HepG2 (cell line): ENCODE measurements around the gene RABGAP1. TPM values are rescaled to one million over a fixed set of nuclear protein-coding genes. Genes with fewer than 3 reads are reported as not detected.

Experiments
- ATF7-NPFF ChIP-seq: sonication (generic); formaldehyde crosslinking; IDR thresholded peaks from 2 replicates; pipeline ENCODE4 v1.8.1; 2023; ENCODE audit warnings: mild to moderate bottlenecking, low read depth, missing genetic modification reagents, moderate library complexity
- CBX2 ChIP-seq, 2 experiments: fragments of 200-600 bp in 1 of 2; sonication (generic); formaldehyde crosslinking in 1 of 2; IDR thresholded peaks; 2 replicates each; pipeline versions ENCODE4 v1.7.0 to v1.8.1; 2018 to 2022; ENCODE audit warnings: low read depth in 2 of 2, low read length in 1 of 2, mild to moderate bottlenecking in 1 of 2, missing genetic modification reagents in 1 of 2
- CENPBD1 ChIP-seq: sonication (generic); formaldehyde crosslinking; IDR thresholded peaks from 2 replicates; pipeline ENCODE4 v1.8.0; 2022; ENCODE audit warnings: missing genetic modification reagents, low read depth, mild to moderate bottlenecking, borderline replicate concordance
- DPF2 ChIP-seq: sonication (generic); formaldehyde crosslinking; IDR thresholded peaks from 2 replicates; pipeline ENCODE4 v1.4.0; 2020; ENCODE audit warnings: mild to moderate bottlenecking, low read depth, missing genetic modification reagents, borderline replicate concordance
- ELF4 ChIP-seq: sonication (generic); formaldehyde crosslinking; IDR thresholded peaks from 2 replicates; pipeline ENCODE4 v1.5.0; 2020; ENCODE audit warnings: missing genetic modification reagents, mild to moderate bottlenecking, moderate library complexity, borderline replicate concordance
- HOXA9 ChIP-seq: sonication (generic); formaldehyde crosslinking; IDR thresholded peaks from 2 replicates; pipeline ENCODE4 v1.8.1; 2022; ENCODE audit warnings: missing genetic modification reagents, mild to moderate bottlenecking, moderate library complexity, borderline replicate concordance
- MAFK ChIP-seq, 2 experiments: IDR thresholded peaks in 1 of 2; conservative IDR thresholded peaks in 1 of 2; 2 replicates each; pipeline ENCODE4 v1.6.1; 2011; ENCODE audit warnings: improper control_type of control experiment in 2 of 2, low read length in 2 of 2
- NCOA1 ChIP-seq: sonication (generic); formaldehyde crosslinking; IDR thresholded peaks from 2 replicates; pipeline ENCODE4 v1.9.0; 2021; ENCODE audit warnings: missing genetic modification reagents
- SSRP1 ChIP-seq: IDR thresholded peaks from 2 replicates; pipeline ENCODE4 v1.6.1; 2016; ENCODE audit warnings: control low read depth
- XBP1 ChIP-seq: sonication (generic); formaldehyde crosslinking; IDR thresholded peaks from 2 replicates; pipeline ENCODE4 v1.5.0; 2020; ENCODE audit warnings: missing genetic modification reagents
- ZNF160 ChIP-seq: sonication (generic); formaldehyde crosslinking; IDR thresholded peaks from 2 replicates; pipeline ENCODE4 v1.8.0; 2022; ENCODE audit warnings: mild to moderate bottlenecking, inconsistent platforms, missing genetic modification reagents
- ZNF382 ChIP-seq: sonication (generic); formaldehyde crosslinking; IDR thresholded peaks from 2 replicates; pipeline ENCODE4 v1.5.0; 2020; ENCODE audit warnings: missing genetic modification reagents, mild to moderate bottlenecking, borderline replicate concordance
- ZNF44 ChIP-seq: sonication (generic); formaldehyde crosslinking; IDR thresholded peaks from 2 replicates; pipeline ENCODE4 v1.5.1; 2020; ENCODE audit warnings: mild to moderate bottlenecking, missing genetic modification reagents
- ZNF720 ChIP-seq: sonication (generic); formaldehyde crosslinking; IDR thresholded peaks from 2 replicates; pipeline ENCODE4 v1.4.0; 2020; ENCODE audit warnings: missing genetic modification reagents
- polyA plus RNA-seq, 8 experiments: library from polyadenylated mRNA; depleted of rRNA in 3 of 8; stranded (reverse) in 7 of 8; unstranded in 1 of 8; fragments of >200 nt; fragmentation: Illumina TruSeq in 4 of 8; extraction: Trizol in 4 of 8; gene quantifications; 2 replicates each; pipeline versions ENCODE4 v1.2.1 to v1.2.3, GENCODE V29; 2011 to 2016; ENCODE audit warnings: low read depth in 4 of 8, missing spikeins in 1 of 8, mixed read lengths in 1 of 8; ENCODE audit not compliant: insufficient read depth in 1 of 8
- total RNA-seq, 5 experiments: library from RNA; depleted of rRNA; stranded (reverse); fragments of >200 nt; fragmentation: Illumina TruSeq; extraction: Trizol; gene quantifications; 2 replicates each; pipeline ENCODE4 v1.2.3, GENCODE V29; 2016; ENCODE audit warnings: low read depth in 1 of 5
- TF ChIP-seq, protein P1 (sequence below): sonication (generic); formaldehyde crosslinking; IDR thresholded peaks from 2 replicates; pipeline ENCODE4 v1.5.0; 2020; ENCODE audit warnings: mild to moderate bottlenecking, missing genetic modification reagents, borderline replicate concordance
- TF ChIP-seq, protein P2 (sequence below): sonication (generic); formaldehyde crosslinking; IDR thresholded peaks from 2 replicates; pipeline ENCODE4 v1.4.0; 2020; ENCODE audit warnings: missing genetic modification reagents; ENCODE audit errors: not compliant biosample characterization

RABGAP1 gene
- total and polyA plus RNA-seq, 2 of the 13 experiments (the other 11 are each of a cell fraction or from before 2014, with no cell fraction given), result 19.1 to 19.3 TPM

DNA sequence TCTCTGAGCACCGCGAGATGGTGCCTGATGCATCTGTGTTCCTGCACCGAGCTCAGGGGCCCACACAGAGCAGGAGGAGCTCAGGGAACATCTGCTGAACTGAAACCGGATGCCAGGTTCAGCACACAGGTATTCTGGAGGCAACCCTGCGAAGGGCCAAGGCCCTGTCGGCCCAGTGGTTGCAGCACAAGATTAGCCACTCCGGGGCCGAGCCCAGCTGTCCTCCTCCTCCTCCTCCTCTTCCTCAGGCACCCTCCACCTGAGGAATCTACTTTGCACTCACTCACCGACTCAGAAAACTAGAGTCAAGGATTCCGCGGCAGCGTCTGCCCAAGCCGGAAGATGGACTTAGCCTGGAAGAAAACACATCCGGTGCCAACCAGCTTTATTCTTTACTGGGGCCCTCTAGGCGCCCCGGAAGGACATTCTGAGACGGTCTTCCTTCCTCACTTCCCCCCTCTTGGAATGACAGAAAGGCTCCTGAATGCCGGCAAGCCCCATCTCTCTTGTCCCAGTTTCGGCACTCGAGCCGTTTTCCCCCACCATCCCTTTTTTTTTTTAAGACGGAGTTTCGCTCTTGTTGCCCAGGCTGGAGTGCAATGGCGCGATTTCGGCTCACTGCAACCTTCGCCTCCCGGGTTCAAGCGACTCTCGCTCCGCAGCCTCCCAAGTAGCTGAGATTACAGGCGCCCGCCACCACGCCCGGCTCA, 27.7 kb upstream of the RABGAP1 start, which contains the start of gene ZBTB6 (continued):
- TF ChIP-seq, protein P1, sequence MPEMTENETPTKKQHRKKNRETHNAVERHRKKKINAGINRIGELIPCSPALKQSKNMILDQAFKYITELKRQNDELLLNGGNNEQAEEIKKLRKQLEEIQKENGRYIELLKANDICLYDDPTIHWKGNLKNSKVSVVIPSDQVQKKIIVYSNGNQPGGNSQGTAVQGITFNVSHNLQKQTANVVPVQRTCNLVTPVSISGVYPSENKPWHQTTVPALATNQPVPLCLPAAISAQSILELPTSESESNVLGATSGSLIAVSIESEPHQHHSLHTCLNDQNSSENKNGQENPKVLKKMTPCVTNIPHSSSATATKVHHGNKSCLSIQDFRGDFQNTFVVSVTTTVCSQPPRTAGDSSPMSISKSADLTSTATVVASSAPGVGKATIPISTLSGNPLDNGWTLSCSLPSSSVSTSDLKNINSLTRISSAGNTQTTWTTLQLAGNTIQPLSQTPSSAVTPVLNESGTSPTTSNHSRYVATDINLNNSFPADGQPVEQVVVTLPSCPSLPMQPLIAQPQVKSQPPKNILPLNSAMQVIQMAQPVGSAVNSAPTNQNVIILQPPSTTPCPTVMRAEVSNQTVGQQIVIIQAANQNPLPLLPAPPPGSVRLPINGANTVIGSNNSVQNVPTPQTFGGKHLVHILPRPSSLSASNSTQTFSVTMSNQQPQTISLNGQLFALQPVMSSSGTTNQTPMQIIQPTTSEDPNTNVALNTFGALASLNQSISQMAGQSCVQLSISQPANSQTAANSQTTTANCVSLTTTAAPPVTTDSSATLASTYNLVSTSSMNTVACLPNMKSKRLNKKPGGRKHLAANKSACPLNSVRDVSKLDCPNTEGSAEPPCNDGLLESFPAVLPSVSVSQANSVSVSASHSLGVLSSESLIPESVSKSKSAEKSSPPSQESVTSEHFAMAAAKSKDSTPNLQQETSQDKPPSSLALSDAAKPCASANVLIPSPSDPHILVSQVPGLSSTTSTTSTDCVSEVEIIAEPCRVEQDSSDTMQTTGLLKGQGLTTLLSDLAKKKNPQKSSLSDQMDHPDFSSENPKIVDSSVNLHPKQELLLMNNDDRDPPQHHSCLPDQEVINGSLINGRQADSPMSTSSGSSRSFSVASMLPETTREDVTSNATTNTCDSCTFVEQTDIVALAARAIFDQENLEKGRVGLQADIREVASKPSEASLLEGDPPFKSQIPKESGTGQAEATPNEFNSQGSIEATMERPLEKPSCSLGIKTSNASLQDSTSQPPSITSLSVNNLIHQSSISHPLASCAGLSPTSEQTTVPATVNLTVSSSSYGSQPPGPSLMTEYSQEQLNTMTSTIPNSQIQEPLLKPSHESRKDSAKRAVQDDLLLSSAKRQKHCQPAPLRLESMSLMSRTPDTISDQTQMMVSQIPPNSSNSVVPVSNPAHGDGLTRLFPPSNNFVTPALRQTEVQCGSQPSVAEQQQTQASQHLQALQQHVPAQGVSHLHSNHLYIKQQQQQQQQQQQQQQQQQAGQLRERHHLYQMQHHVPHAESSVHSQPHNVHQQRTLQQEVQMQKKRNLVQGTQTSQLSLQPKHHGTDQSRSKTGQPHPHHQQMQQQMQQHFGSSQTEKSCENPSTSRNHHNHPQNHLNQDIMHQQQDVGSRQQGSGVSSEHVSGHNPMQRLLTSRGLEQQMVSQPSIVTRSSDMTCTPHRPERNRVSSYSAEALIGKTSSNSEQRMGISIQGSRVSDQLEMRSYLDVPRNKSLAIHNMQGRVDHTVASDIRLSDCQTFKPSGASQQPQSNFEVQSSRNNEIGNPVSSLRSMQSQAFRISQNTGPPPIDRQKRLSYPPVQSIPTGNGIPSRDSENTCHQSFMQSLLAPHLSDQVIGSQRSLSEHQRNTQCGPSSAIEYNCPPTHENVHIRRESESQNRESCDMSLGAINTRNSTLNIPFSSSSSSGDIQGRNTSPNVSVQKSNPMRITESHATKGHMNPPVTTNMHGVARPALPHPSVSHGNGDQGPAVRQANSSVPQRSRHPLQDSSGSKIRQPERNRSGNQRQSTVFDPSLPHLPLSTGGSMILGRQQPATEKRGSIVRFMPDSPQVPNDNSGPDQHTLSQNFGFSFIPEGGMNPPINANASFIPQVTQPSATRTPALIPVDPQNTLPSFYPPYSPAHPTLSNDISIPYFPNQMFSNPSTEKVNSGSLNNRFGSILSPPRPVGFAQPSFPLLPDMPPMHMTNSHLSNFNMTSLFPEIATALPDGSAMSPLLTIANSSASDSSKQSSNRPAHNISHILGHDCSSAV (CRISPR knock-in tag), result no peak
- TF ChIP-seq XBP1 (CRISPR knock-in tag) (no peak), ZNF44 (CRISPR knock-in tag) (no peak; the same call in 1 of the 2 replicates), HOXA9 (CRISPR knock-in tag) (no peak), SSRP1 (no peak), ELF4 (peak; percentile 96), MAFK (conservative IDR thresholded peaks at IDR 0.05 in 1 of 2, IDR thresholded peaks at IDR 0.05 in 1 of 2; ENCODE audit: low read length in 2 of 2) (no peak), DPF2 (CRISPR knock-in tag) (0 out of 2 replicates have a peak, but pooled peaks have one; percentile 29), NCOA1 (CRISPR knock-in tag) (no peak), ZNF720 (CRISPR knock-in tag) (no peak), ZNF160 (CRISPR knock-in tag) (peak; percentile 33; the same call in 1 of the 2 replicates), CENPBD1 (CRISPR knock-in tag) (no peak), CBX2 (IDR thresholded peaks at IDR 0.05; ENCODE audit: low read depth, low read length) (no peak), CBX2 (CRISPR knock-in tag; IDR thresholded peaks at IDR 0.05; ENCODE audit: low read depth) (no peak), ZNF382 (CRISPR knock-in tag) (no peak), ATF7-NPFF (CRISPR knock-in tag) (no peak)
- TF ChIP-seq, protein P2, sequence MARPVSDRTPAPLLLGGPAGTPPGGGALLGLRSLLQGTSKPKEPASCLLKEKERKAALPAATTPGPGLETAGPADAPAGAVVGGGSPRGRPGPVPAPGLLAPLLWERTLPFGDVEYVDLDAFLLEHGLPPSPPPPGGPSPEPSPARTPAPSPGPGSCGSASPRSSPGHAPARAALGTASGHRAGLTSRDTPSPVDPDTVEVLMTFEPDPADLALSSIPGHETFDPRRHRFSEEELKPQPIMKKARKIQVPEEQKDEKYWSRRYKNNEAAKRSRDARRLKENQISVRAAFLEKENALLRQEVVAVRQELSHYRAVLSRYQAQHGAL (CRISPR knock-in tag), result no peak
